Erythroblast (primary cell): ENCODE results near the gene PCMTD2.

Experiments
- GATA1 ChIP-seq: IDR thresholded peaks from 2 replicates; pipeline ENCODE4 v1.6.1; 2011; ENCODE audit warnings: low read depth, mild to moderate bottlenecking, control low read depth, low read length, moderate library complexity
- POLR2A ChIP-seq: IDR thresholded peaks from 2 replicates; pipeline ENCODE4 v1.6.1; 2011; ENCODE audit warnings: mild to moderate bottlenecking, low read length

GRCh38 chr20:64211874-64212658 is 43.5 kb upstream of the PCMTD2 start:
- TF ChIP-seq POLR2A (no peak), GATA1 (no peak)
